ENCODE results near the gene LMF1.
"Not testable (repeated sequence)": the region's sequence is repeated elsewhere in the genome, so short reads cannot be mapped to it uniquely, and the experiment has no call there.

LMF1 gene

GRCh38 chr16:891353-891740 is 79.4 kb downstream of the LMF1 start:
- no peak for FAIRE-seq

DNA sequence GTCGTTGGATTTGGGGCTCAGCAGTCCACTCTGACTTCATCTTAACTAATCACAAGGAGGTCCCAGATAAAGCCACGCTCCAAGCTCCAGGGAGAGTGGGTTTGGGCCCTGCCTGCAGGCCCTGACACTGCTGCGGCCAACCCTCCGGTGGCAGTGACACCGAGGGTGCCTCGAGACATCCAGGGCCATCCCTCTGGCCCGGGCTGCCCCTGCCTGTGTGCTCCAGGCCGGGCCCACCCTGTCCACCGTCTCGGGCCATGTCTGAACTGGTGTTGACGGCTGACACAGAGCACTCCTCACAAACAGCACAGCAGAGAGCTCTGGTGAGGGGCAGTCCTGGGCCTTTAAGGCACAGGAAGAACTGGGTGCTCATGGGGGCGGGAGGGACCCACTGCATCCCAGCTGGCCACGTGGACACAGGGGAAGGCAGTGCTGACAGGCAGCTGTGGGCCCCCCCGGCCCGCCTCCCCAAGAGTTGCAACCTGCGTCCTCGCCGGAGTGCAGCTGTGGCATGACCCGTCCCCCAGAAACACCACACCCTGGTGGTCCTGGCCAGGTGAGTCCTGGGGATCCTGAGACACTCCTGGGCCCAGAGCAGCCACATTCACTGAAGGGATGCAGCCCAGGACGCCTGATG is 80.0 kb downstream of the LMF1 start:
- no peak for FAIRE-seq

GRCh38 chr16:890217-890616 is 80.6 kb downstream of the LMF1 start:
- no peak for FAIRE-seq

DNA sequence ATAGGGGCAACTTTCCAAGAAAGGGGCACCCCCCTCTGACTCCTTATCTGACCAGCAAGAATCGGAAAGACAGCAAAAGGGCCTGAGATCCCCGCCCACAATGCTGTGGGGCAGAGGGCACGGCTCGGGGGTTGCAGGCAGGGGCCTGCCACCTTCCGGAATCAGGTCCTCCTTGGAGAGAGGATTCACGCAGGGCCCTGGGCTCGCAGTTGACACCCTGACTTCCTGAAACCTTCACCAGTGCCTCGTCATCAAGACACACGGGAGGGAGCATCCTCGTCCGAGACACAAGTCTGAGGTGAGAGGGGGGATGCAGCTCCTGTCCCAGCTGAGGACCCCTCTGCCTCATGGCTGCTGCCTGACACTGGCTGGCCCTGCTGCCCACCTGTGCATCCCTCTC is 81.2 kb downstream of the LMF1 start:
- no peak for FAIRE-seq

DNA sequence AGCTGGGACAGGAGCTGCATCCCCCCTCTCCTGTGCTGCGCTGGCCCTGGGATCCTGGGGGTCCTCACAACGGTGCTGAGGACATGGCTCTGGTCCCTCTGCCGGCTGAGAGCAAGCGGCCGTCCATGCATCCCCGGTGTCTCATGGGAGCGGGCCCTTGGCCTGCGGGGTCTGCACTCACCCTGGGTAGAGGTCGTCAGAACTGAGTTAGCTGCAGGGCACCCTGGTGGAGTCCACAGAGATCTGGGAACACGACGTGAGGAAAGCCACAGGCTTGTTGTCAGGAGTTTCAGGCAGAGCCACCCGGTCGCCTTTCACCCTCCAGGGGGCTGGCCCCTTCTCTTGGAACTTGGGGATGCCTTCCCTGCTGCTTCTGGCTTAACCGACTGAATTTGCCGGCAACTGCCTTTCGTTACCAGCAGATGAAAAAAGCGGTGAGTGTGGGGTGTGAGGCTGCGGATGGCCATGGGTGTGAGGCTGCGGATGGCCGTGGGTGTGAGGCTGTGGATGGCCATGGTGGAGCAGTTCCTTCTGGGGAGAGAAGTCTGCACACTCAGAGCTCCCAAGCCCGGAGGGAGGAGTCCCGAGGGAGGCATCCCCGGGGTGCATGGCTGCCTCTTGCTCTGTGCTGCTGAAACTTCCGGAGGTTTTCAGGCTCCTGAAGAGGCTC is 81.7 kb downstream of the LMF1 start:
- no peak for FAIRE-seq

DNA sequence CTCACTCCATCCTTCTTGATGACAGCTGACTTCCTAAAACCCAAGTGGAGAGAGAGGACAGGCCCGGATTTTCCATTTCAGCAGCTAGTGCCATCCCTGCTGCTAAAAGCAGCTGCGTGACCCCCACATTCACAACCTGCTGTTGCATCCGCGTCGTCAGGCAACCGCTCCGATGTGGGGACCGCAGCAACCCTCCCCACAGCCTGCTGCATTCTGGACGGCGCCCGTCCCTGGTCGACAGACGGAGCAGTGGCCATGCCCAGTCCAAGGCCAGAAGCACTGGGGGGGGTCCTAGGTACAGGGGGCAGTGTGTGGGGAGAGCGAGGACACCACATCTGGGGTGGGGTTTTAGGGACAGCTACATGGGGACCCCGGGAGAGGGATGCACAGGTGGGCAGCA is 82.3 kb downstream of the LMF1 start:
- not testable (repeated sequence) for FAIRE-seq

DNA sequence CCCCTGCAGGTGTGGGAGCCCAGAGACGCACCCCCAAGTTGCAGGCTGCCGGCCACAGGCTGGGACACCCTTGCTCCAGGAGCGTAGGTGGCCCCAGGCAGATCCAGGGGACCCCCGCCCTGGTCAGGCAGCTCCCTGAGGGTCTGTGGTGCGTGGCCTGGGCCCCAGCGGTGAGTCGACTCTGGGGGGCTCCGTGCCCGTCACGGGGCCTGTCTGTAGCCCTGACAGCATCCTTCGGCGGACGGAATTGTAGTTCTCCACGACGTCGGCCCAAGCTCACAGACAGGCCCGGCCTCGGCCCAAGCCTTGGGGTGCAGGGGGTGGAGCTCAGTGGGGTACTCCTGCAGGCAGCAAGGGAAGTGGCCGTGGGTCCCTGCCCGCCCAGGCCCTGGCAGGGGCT is 82.9 kb downstream of the LMF1 start:
- no peak for FAIRE-seq

DNA sequence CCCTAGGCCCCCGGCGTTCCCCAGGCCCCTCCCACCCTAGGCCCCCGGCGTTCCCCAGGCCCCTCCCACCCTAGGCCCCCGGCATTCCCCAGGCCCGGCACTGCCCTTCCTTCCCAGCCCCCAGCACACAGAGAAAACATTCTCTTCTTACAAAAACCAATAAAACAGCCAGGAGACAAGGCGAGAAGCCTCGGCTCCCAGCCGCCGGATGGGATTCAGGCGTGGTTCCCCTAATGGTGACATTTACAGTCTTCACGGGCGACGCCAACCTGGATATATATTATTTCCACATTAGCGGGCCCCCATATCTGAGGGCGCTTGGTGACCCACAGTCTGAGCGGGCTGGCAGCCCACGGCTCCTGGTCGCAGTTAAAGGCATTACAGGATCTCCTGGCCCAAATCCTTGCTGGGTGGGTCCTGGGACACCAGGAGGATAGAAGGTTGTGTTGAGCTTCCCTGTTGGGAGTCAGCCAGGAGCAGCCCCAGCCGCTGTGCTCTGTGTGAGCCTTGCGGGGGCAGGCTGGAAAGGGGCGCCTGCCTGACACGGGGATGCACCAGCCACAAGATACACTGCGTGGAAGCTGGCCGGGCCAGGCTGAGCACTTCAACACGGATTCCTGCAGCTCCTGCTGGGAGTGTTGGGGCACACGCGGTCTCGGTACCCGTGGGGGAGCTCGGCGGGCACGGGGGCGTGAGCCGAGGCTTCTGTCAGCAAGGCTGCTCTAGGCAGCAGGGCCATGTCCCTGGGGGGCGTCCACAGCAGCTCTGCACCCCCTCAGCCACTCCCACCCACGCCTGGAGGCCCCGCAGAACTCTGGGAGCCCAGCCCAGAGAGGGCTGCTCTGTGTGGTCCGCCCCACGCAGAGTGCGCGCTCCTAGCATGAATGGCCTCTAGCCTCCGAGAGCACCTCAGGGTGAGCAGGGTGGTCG is 83.7 kb downstream of the LMF1 start:
- no peak for FAIRE-seq

GRCh38 chr16:886084-886543 is 84.7 kb downstream of the LMF1 start:
- no peak for FAIRE-seq

GRCh38 chr16:885391-885790 is 85.4 kb downstream of the LMF1 start:
- FAIRE-seq = no peak

DNA sequence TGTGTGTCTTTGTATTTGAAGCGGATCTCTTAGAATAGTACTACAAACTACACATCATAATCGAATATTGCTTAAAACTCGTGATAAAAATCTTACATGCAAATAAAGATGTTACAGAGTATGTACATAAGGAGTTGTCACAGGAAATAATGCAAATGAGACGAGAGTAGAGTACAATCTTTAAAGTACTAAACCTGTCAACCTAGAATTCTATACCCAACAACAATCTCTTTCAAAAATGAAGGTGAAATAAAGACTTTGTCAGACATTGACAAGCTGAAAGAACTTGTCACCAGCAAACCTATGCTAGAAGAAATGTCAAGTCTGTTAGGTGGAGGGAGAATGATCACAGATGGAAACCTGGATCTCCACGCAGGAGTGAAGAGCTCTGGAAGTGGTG is 86.6 kb downstream of the LMF1 start:
- FAIRE-seq = no peak

DNA sequence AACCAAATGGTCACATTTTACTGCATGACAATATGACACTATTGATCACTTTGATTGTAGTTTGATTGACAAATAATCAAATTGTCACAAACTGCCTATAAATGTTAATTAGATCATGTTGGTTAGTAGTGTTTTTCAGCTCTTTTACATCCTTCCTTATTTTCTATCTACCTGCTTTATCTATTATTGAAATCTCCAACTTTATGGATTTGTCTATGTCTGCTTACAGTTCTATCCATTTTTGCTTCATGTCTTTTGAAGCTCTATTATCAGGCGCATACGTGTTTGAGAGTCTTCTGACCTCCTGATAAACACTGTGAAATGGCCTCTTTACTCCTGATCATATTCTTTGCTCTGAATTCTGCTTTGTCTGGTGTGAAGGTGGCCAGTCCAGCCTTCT is 87.0 kb downstream of the LMF1 start:
- FAIRE-seq = no peak

- FAIRE-seq = no peak
Measured at GRCh38 chr16:883340-883739, 87.4 kb downstream of the LMF1 start.

DNA sequence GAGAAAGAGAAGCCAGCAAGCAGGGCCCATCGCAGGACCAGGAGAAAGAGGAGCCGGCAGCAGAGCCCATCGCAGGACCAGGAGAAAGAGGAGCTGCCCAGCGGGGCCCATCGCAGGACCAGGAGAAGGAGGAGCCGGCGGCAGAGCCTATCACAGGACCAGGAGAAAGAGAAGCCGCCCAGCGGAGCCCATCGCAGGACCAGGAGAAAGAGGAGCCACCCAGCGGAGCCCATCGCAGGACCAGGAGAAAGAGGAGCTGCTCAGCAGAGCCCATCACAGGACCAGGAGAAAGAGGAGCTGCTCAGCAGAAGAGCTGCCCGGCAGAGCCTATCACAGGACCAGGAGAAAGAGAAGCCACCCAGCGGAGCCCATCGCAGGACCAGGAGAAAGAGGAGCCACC is 88.1 kb downstream of the LMF1 start:
- not testable (repeated sequence) for FAIRE-seq

DNA sequence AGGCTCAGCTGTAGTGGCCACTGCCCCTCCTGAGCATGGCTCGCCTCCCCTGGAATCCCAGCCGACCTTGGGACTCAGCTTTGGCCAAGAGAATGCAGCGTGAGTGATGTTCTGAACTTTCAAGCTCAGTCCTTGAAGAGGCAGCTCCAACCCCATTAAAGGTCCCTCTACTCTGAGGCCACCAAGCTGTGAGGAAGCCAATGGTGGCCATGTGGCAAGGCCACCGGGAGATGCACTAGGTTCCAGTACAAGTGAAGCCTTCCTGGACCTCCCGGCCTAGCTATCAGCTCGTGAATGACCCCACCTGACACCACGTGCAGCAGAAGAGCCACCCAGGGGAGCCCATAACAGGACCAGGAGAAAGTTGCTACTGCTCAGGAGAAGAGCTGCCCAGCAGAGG is 88.5 kb downstream of the LMF1 start:
- no peak for FAIRE-seq

GRCh38 chr16:881219-882097 is 89.3 kb downstream of the LMF1 start:
- no peak for FAIRE-seq

GRCh38 chr16:880471-881171 is 90.2 kb downstream of the LMF1 start:
- no peak for FAIRE-seq

DNA sequence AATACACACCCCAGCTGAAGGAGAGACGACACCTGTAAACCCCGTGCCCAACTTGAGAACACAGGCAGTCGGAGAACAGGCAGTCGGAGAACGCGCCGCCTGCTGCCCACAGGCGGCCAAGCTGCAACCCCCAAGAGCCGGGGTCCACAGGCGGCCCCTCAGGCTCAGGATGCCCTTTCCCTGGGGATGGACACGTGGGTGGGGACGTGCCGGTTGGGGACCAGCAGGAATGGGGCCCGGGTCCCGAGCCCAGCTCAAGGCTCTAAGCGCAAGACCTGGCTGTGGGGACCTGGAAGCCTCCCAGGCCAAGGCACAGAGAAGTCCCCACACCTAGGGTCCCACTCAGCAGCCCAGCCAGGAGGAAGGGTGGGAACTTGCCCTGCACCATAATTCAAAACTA is 90.8 kb downstream of the LMF1 start:
- no peak for FAIRE-seq

DNA sequence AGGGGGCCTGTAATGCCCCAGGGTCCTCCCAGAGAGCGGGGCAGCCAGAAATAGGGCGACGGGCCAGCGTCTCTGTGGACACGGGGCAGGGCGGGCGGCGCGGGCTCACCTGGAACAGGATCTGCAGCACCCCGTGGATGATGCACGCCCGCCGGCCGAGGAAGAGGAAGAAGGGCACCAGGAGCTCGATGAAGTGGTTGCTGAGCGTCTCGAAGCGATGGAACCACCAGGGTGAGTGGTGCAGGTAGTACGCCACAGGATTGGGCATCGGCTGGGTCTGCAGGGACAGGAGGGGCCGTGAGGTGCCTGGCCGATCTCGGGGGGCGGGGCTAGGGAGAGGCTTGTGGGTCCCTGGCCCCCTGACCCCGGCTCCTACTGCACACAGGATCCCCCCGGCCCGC is 91.3 kb downstream of the LMF1 start:
- FAIRE-seq = no peak

DNA sequence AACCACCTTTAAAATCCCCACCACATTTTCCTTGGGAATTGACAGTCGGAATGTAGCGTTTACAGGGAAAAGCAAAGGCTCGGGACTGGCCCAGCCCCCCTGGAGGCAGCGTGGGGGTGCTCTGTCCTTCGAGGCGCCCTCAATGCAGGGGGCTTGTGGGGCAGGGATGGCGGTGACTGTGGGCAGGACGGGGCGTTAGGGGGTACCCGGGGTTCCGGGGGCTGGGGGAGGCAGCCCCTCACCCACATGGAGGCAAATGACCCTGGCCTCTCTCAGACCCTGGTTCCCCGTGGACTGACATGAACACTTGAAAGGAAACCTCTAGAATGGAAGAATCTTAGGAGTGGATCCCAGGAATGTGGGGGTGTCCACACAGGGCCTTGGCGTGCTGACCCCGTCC is 91.9 kb downstream of the LMF1 start:
- FAIRE-seq = no peak

- no peak for FAIRE-seq
Measured at GRCh38 chr16:878072-878784, 92.6 kb downstream of the LMF1 start.
